NCI-H2196 treated with DMSO at 0.1 percent for 48 hours (cell line): ENCODE results near the gene CEP112.
"Not testable (repeated sequence)": the region's sequence is repeated elsewhere in the genome, so short reads cannot be mapped to it uniquely, and the experiment has no call there.

ENCODE experiments used
- DNase-seq: peaks from one replicate; lab custom pipeline; 2025; ENCODE audit not compliant: unreplicated experiment; lab: John Stamatoyannopoulos, UW

Gene CEP112

GRCh38 chr17:65698381-65699061 lies 493.4 kb downstream of the CEP112 start:
- no peak for DNase-seq

- no peak for DNase-seq
Observed at GRCh38 chr17:65697661-65698060, 494.3 kb downstream of the CEP112 start.

GRCh38 chr17:65696739-65697394 lies 495.1 kb downstream of the CEP112 start:
- peak; percentile 22 for DNase-seq

DNA sequence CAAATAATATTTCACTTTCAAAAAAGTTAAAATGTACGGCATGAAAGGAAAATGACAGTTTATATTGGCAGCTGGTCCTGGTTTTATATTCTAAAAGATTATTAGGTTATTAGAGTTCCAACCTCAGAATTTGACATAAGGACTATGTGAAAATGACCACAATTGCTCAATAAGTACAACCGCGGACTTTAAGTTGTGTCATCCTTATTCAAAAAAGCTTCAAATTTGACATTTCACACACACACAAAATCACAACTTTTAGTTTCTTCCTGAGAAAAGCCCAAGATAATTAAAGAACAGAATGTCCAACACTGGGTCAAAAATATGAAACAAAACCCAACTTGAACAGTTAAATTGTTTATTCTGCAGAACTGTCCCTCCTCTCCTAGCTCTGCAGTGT lies 497.3 kb downstream of the CEP112 start:
- no peak for DNase-seq

DNA sequence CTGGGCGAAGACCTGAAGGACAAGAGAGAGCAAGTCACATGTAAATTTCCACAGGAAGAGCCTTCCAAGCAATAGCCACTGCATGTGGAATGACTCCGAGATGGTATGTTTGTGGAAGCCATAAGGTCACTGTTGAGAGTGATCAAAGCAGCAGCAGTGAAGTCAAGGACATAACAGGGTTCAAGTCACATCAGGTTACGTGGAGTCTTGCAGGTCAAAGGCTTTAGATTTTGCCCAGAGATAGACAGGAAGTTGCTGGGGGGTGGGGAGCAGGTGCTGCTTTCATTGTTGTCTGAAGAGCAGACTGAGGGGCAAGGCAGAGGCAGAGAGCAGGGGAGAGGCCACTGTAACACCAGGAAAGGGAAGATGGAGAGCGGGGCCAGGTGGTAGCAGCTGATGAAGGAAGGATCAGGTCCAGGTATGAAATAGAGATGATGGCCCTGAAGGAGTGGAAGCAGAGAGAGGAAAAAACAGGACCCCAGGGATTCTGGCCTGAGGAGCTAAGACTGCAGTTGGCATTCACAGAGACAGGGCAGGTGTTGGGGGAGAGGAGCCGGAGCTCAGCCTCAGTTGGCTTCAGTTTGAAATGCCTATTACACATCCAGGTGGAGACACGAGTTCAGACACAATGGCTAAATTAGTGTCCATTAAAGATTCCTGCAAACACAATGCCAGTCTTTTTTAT lies 501.2 kb downstream of the CEP112 start:
- DNase-seq: peak; percentile 37

DNA sequence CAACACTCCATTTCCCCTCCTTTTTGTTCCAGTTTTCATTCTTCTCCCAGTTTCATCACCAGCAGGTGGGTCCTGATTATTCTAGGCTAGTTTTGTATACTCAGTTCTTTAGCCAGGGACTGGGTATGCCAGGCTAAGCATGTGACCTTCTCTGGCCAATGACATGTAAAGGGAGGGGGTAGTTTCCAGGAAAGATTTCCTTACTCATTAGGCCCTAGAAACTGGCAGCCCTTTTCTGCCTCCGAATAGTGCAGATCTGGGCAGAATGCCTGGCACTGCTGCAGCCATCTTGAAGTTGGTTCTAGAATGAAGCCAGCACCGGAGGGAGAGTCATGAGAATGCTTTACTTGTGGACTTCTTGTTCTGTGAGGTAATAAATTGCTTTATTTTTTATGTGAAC lies 503.6 kb downstream of the CEP112 start:
- DNase-seq: no peak

GRCh38 chr17:65685110-65685509 lies 506.8 kb downstream of the CEP112 start:
- no peak for DNase-seq

DNA sequence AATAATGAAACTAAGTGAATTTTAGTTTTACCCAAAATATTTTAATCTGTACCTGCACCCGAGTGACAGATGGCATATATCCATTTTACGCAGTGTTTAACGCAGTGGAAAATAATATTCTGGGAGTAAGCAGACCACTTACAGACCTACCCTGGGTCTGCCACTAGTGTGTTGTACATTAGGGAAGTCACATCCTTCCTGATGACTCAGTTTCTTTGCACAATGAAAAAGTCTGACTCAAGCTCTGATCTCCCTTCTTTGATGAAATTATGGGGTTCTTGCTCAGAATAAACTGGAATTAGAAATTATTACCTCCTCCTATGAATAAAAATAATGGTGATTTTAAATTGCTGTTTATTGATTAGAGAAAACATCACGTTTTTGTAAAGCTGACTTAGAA lies 507.3 kb downstream of the CEP112 start:
- DNase-seq: no peak

GRCh38 chr17:65683428-65683827 lies 508.5 kb downstream of the CEP112 start:
- DNase-seq: no peak

GRCh38 chr17:65681763-65682162 lies 510.2 kb downstream of the CEP112 start:
- DNase-seq: not testable (repeated sequence)

- DNase-seq: no peak
Observed at GRCh38 chr17:65679165-65679845, 512.6 kb downstream of the CEP112 start.

- DNase-seq: no peak
Observed at GRCh38 chr17:65678546-65678945, 513.4 kb downstream of the CEP112 start.

GRCh38 chr17:65677932-65678331 lies 514.0 kb downstream of the CEP112 start:
- DNase-seq: no peak

DNA sequence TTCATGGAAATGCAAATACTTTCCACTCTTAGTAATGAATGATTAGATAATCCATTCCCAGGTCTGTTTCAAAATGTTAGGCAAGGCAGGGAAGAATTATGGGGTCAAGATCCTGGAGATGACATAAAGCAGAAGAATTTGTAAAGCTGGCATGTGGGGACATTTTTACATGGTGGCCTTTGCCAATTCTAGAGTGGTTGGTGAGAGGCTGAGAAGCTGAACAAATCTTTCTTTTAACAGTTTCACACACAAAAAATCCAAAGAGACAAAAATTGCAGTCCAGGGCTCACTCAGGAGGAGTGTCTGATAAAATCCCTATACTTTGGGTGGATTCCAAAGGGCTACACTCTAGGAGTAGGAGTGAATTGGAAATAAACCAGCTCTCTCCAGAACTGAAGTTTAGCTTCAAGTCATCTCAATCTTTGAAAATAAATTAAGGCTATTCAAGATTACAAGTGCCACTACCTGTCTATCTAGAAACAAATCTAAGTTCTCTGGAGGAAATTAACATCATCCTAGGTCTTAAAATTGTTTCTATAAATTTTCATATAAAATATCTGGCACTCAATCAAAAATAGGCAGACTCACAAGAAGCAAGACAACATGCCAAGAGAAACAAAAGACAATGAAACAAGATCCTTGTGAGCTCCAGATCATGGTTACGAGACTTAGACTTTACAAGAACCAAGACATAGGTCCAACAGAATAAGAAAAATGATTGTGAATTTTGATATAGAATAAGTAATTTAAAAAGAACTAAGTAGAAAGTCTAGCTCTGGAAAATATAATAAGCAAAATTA lies 517.5 kb downstream of the CEP112 start:
- DNase-seq: no peak

DNA sequence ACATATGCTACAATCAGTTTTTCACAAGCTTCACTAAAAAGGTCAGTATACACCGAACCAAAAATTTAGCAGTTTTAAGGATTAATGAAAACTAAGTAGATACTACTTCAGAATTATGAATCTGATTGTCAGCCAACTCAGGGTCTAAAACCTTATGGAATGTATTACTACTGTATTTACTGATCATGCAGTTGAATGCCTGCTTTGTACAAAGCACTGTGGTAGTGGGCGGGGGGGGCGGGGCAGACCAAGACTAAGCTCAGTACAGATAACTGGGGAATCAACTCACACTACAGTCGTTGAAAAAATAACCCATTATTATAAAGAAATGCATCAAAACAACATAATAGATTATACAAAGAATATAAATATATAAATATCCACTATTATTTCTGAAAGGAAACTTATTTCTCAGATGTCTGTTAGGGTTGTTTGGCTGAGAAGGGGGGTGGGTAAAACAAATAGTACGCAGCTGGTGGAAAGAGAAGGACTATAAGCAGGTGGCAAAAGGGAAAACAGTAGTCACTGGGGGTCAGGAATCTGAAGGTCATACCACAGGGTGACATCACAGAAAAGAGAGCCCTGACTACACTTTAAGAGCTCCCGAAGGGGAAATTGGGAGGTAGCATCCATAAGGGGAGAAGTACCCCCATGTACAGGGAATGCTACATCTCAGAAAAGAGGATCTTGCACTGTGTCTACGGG lies 521.1 kb downstream of the CEP112 start:
- DNase-seq: no peak

GRCh38 chr17:65668211-65668610 lies 523.7 kb downstream of the CEP112 start:
- no peak for DNase-seq

- no peak for DNase-seq
Observed at GRCh38 chr17:65667656-65668055, 524.3 kb downstream of the CEP112 start.

- DNase-seq: no peak
Observed at GRCh38 chr17:65666876-65667321, 525.0 kb downstream of the CEP112 start.

GRCh38 chr17:65665966-65666365 lies 526.0 kb downstream of the CEP112 start:
- no peak for DNase-seq

- DNase-seq: no peak
Observed at GRCh38 chr17:65664696-65665095, 527.2 kb downstream of the CEP112 start.
